IPS-NIHi7 (cell line): ENCODE results near the gene SH3D19.
A peak's percentile ranks its signal among the peaks of the same experiment; 100 is the strongest.

ENCODE experiments used
- DNase-seq: peaks from one replicate; pipeline ENCODE4 v3.0.0; 2012; ENCODE audit warnings: mixed read lengths; ENCODE audit errors: extremely low spot score

SH3D19 gene

DNA sequence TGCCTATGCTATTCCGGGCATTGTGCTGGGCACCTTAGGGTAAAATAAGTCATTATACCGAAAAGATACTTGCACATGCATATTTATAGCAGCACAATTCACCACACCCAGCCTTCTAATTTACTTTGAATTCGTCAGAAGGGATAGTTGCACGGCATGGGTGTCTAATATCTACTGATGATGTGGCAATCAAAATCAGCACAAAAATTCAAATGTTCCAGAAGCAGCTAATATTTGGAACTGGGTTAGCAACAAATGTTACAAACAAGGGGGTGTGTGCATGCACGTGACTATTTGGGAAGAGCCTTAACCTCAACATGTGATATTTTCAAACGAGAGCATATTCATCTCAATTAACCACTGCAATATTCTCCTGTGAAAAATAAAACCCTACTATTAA is 128.2 kb downstream of the SH3D19 start:
- no peak for DNase-seq

DNA sequence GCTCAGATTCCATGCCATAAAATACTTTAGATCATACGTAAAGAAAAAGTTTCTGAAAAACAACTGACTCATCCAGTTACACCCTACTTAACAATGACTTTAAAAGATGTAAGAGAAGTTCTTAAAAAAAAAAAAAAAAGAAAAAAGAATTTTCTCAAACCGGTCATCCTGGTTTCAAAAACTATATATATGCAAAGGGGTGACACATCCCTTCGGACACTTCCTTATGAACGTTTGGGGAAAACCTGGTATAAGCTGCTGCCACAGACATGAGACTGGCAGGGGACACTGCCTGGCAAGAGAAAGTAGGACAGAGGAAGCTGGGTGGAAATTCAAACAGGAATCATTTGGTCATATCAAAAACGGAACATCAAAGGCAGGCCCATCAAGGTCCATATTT is 129.6 kb downstream of the SH3D19 start:
- no peak for DNase-seq

DNA sequence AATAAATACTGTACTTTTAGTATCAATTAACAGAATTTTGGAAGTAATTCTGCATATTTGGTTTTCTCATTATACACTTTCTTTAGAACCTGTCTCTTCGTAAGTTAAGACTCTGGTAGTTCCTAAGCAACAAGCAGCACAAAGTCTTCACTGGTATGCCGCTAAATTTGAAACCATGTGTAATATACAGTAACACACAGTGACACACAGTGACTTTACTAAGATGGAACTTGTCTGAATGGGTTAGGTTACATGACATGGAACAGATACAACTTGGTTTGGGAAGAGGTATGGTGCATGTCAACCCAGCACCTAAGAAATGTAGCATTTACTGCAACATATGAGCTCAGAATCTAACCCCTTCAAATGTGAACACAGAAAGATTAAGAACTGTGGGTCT is 132.0 kb downstream of the SH3D19 start:
- DNase-seq = no peak

DNA sequence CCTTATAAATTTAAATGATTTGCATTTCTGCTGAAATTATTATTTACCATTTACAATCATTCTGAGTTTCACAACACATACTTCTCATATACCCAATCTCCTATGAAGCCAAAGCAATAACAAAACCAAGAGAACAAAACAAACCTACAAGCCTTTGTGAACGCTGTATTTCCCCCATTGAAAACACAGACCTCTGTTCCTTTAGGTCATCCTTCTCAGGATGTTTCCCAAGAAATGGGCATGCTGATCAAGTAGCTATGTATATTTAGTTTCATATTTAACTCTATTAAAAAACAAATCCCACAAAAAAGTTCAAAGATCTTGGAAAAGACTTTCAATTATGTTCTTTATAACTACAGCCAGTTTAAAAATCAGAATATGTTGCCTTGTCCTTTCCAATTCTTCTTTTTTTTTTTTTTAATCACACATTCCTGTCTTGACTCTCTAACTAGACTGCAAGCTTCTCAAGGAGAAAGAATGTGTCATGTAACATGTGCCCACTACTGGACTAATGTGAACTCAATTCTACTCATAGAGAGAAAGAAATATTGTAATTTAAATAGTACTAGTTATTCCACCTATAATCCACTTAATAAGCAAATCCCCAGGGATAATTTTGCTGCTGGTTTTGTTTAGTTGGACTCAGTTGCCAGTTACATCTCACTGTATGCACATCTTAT is 132.7 kb downstream of the SH3D19 start:
- DNase-seq = no peak

DNA sequence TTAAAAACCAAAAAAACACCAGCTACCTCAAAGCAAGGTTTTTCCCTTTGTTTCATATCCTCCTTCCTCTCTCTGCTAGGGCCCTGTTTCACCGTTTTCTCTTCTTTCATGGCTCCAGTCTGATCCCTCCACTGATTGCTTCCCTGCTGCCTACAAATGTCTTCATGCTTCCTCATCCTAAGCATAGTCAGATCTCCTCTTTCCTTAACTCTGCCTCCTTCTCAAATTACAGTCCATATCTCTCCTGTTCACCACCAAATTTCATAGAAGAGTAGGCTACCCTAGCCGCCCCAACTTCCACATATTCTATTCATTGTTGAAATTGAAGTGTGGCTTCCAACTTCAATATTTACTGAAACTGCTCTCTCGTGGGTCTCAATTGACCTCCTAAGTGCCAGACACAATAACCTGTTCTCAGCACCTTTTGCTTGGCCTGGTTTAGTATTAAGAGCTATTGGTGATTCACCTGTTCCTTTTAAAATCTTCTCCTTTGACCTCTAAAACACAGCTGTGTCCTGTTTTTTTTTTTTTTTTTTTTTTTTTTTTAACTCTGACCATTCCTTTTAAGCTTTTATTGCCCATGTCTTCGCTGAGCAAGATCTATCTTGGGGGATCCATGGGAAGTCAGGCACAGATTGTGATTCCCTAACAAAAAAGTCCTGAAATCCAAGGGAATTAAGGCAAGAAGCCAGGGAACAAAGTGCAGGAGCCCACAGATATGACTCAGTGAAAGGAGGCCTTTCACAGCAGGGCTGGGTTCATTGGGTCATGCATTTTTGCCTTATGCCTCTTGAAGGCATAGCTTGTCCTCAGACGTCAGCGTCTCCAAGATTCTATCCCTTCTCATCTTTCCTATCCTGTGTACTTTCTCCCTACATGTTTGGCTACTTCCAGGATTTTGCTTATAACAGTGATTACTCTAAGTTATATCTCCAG is 140.6 kb downstream of the SH3D19 start:
- no peak for DNase-seq

DNA sequence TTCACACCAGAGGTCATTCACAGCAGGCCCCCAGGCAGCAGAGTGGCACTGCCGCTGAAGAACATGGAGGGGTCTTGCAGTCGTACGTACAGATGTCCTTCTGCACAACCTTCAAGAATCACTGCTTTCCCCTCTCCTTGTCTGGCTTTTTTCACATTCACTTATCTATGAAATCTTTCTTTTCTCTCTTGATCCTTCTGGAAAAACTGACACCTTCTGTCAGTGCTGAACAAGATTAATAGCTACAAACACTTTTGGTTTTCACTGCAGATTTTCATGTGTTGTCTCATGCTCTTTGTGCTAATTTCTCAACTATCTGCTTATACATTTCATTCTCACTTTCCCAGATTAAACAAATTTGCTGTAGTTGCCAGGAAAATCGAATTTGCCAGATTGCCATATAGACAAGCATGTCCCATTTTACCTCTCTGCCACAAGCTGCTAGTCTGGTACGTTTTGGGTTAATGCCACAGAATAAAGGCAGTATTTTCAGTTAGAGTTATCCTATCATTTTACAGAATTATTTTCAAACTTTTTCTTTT is 142.9 kb downstream of the SH3D19 start:
- DNase-seq = no peak

DNA sequence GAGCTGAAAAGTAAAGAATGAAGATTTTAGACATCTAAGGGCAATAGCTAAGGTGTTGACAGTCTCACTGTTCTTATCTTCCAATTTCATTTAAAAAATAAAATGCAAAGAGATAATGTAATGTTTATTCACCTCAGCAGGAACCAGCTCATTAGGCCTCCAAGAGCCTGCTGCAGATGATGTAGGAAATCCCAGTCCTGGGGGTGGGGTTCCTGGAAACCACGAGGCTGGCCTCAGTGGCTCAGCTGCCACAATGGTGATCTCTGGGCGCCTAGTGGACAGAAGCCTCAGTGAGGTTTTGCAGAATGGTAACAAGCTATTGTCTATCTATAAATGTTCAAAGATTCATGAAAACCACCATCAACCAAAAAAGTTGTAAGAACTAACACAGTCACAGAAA is 148.7 kb downstream of the SH3D19 start:
- no peak for DNase-seq

DNA sequence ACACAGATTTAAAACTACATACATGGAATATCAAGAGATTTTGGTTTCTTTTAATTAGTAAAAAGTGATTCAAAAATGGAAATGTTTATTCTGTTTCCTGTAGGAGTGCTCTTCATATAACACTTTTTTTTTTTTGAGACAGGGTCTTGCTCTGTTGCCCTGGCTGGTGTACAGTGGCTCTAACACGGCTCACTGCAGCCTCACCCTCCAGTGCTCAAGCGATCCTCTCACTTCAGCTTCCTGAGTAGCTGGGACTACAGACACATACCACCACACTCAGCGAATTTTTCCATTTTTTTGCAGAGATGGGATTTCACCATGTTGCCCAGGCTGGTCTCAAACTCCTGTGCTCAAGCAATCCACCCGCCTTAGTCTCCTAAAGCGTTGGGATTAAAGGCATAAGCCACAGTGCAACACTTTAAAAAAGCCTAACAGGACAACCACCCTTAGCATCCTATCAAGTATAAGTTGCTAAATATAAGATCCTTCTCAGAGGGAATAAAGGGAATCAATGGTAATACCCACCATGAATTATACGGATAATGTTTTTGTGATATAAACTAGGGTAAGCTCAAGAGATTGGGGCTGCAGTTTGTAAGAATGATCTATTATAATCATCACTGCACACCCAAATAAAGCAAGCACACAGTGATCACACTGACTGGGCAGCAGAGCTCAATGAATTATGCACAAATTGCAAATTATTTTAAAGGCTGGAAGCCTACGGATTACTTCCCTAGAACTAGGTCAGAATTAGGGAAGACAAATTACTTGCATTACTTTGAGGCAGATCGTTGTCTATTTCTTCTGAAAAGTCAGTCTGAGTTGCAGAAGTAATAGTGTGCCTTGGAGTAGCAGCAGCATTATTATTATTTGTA is 149.4 kb downstream of the SH3D19 start:
- DNase-seq = no peak

DNA sequence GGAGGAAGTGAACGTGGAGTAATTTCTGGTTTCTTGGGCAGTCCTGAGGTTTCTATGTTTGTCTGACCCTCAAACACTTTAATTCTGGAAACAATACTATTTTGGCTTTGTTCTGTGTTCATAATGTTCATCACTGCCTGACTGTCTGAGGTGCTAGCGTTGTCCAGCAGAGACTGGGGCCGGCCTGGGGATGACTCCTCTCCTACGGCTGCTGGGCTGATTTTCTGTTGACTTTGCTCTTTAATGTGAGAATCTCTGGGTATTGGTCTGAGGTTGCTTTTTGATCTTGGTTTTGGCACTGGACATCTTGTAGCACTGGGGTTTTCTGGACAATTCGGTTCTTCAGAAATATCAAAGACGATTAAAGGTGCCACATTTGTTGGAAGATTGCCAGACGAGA is 150.2 kb downstream of the SH3D19 start:
- no peak for DNase-seq

DNA sequence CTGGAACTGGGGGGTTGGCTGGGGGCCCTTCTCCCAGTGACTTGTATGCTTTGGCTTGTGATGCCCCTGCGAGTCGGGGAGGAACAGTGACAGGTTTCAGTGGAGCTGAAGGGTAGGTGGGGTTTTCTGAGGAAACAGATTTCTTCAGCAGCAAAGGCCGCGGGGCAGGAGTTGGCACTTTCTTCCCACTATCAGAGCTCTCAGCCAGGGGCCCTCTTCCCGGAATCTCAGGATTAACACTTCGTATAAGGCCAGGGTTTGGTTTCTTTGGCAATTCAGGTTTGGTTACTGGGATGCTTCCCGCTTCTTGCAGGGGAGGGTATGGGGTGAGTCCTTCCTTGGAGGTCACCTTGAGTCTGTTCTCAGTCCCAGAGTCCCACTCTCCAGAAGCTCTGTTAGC is 150.6 kb downstream of the SH3D19 start:
- no peak for DNase-seq

DNA sequence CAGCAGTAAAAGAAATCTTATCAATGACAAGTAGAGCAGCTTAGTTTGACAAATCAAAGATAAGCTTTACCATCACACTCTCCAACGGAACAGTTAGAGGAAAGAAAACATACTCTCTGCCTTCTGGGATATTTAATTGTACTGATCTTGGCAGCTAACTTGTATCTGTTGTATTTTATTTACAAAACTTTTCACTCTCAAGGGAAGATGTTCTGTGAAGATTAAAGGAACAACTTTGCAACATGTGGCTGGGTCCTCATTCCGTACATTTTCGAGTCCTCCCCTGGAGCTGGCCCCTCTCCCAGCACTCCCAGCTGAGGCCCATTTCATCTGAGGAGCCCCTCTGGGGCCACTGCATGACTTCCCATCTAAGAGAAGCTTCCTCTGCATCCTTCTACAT is 151.5 kb downstream of the SH3D19 start:
- DNase-seq = no peak

DNA sequence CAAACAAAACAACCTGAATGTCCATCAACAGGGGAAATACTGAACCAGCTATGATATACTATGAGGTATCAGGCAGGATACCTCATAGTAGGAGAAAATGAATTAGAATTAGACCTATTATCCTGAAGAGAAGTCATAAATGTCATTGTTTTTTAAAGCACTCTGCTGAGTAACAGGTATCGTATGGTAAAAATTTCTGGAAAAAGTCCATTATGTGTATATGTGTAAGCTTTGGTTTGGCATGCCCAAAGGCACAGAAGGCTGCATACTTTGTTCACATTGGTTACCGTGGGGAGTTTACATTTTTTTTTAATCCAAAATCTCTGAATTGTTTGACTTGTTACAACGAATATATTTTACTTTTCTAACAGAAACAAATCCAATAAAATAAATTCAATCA is 155.5 kb downstream of the SH3D19 start:
- DNase-seq = no peak

DNA sequence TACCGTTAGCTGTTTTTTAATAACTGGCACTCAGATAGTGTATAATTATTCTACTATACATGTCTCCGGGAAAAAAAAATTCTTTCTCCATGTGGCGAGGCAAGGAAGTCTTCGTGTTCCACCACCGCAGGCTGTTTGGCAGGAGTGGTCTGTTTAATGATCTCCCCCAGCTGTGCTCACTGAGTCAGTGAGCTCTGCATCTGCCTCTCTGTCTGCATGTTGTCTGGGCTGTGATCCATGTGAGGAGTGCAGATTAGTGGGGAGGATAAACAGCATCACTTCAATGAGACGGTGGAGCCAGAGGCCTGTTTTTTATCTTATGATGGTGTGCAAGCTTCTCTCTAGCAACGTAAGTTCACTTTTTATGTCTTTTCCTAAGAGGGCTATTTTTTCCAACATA is 156.2 kb downstream of the SH3D19 start:
- DNase-seq = peak; percentile 22

DNA sequence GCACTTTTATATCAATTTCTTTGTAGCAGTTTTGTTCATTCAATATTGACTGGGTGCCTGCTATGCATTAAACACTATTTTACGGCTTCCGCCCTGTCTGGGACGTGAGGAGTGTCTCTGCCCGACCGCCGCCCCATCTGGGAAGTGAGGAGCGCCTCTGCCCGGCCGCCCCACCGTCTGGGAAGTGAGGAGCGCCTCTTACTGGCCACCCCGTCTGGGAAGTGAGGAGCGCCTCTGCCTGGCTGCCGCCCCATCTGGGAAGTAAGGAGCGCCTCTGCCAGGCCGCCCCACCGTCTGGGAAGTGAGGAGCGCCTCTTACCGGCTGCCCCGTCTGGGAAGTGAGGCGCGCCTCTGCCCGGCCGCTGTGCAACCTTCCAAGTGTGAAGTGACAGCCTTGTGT is 157.8 kb downstream of the SH3D19 start:
- no peak for DNase-seq

DNA sequence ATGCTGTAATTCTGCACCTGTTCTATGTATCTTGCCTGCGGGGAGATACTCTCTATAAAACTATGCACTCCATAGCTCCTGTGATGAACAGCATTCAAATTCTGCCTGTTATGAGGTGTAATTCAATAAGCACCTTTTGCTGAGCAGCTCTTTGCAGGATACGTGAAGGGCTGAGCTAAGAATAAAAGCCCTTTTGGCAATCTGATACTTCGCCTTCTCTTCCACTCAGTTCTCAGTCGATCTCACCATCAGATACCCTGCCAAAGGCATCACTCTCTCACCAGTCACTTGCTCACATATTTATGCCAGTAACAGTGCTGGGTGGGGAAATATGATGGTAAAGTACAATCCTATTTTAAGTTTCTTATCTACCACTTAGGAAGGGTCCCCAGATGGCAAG is 158.8 kb downstream of the SH3D19 start:
- no peak for DNase-seq

DNA sequence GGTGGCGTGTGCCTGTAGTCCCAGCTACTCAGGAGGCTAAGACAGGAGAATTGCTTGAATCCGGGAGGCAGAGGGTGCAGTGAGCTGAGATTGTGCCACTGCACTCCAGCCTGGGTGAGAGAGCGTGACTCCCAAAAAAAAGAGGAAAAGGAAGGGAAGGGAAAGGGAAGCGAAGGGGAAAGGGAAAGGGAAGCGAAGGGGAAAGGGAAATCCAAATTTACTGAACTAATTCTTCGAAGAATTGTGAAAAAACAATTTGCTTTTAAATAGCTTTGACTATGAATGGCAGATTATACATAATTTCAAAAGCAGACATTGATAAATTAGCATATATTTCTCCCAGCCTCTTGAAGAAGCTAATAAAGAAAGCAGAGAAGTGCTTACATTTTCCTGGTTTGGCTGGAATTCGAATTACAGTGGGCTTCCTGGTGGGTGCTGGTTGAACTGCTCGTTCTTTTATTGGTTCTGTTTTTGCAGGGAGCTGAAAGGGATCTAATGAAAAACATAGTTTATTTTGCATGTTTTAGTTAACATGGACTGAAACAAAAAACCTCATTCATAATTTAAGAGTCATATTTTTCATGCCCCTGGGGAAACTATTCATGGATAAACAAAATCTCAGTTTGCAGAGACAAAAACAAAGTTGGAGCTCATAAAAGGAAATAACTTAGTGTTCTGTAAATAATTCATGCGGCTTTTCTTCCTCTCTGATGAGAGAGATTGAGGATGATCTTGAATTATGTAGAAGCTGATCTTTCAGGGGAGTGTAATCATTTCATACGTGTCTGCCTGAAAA is 160.0 kb downstream of the SH3D19 start:
- DNase-seq = no peak

DNA sequence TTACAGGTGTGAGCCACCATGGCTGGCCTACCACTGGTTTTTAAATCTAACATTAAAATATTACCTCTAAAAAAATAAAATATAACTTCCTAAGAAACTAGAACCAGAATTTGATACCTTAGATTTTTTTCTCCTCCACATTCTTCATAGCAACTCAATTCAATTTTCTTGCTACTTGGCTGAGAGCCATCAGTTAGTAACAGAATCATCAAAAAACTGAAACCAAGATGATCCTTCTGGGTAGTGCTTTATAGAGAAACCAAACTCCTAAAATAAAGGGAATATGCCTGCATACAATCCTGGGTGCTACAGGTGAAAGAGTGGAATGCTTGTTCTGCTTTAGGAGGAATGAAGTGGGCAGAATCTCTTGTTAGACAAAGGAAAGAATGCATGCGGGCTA is 161.6 kb downstream of the SH3D19 start:
- DNase-seq = no peak

DNA sequence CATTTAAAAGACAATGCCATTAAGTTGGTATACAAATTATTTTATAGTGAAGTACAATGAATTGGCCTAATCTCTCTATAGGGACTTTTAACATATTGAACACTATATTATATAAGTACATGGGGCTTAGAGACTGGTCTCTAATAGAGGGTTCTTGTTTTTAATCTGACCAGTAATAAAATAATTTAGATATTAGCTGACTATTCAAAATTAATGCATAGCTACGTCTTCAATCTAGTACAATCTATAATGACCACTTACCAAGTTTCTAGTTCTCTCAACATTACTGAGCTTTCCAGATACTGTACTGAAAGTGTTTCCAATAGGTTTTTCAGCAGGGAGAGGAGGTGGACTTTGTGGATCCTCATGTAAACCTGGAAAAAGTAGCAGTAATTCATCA is 166.4 kb downstream of the SH3D19 start:
- DNase-seq = no peak

DNA sequence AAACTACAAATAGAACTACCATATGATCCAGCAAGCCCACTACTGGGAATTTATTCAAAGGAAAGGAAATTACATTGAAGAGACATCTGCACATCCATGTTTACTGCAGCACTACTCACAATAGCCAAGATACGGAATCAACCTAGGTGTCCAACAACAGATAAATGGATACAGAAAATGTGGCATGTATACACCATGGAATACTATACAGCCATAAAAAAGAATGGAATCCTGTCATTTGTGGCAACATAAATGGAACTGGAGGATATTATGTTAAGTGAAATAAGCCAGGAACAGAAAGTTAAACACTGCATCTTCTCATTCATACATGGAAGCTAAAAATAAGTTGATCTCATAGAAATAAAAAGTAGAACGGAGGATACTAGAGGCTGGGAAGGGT is 167.9 kb downstream of the SH3D19 start:
- DNase-seq = no peak

DNA sequence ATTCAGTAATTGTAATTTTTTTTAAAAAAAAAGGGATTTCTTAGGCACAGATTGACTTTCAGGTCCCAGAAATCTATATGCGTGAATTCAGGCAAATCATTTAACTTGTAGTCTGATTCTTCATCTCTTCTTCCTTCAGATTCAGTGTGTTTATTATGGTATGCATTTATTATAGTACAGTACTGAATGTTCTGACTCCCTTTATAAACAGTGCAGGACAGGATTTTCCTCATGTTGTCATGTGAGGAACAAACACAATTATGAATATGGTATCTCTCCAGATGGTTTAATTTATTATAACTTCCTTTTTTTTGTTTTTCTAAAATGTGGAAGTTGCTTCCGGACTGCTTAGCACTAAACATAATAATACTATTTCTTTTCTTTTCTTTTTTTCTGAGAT is 171.8 kb downstream of the SH3D19 start:
- no peak for DNase-seq

DNA sequence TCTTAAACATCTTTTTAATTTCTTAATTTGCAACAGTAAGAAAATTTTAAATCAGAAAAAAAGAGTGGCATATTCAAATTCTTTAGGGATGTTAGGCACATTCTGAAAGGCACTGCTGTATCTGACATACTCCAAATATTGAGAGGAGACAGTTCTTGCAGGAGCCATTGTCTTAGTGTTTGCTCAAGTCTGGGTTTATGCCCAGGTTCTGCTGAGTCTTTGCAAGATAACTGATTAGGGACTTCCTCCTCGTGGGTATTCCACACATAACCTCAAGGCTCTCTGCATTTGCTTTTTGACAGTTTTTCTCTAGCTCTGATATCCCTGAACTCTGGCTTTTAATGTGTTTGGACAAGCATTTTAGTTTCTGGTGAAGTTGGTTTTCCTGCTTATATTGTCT is 173.4 kb downstream of the SH3D19 start:
- DNase-seq = no peak
